Gastrocnemius medialis (tissue), 4 donors: ENCODE measurements around the gene IL1B. TPM values are rescaled to one million over a fixed set of nuclear protein-coding genes. Genes with fewer than 3 reads are reported as not detected.
"Not testable (repeated sequence)": the region's sequence is repeated elsewhere in the genome, so short reads cannot be mapped to it uniquely, and the experiment has no call there.

ENCODE experiments used
- ATAC-seq, 2 donors: fragments of 150-250 bp; one replicate each; pipeline ENCODE4 v1.9.1; 2016
- DNase-seq, 2 donors: peaks; one replicate each; pipeline ENCODE4 v3.0.0-alpha.2; 2019
- H3K27ac ChIP-seq, 4 donors: fragments of 200-600 bp; sonication (generic); 1 replicate in 1 of 4; 2 replicates in 3 of 4; pipeline ENCODE4 v1.5.1; 2016 to 2018; ENCODE audit warnings: mild to moderate bottlenecking in 2 of 4, moderate library complexity in 1 of 4
- H3K27me3 ChIP-seq, 3 donors: fragments of 200-600 bp; sonication (generic) in 2 of 3; 1 replicate in 1 of 3; 2 replicates in 2 of 3; pipeline versions ENCODE4 v1.5.1 to v1.6.0; 2016 to 2019; ENCODE audit warnings: mild to moderate bottlenecking in 1 of 3, moderate library complexity in 1 of 3
- H3K36me3 ChIP-seq, 2 donors: fragments of 200-600 bp; sonication (generic) in 1 of 2; one replicate each; pipeline ENCODE4 v1.5.1; 2017 to 2018
- H3K4me1 ChIP-seq, 2 donors: fragments of 200-600 bp; sonication (generic) in 1 of 2; one replicate each; pipeline ENCODE4 v1.5.1; 2016 to 2017; ENCODE audit warnings: mild to moderate bottlenecking in 2 of 2
- H3K4me3 ChIP-seq, 4 donors: fragments of 200-600 bp; sonication (generic) in 3 of 4; 1 replicate in 1 of 4; 2 replicates in 3 of 4; pipeline ENCODE4 v1.5.1; 2016 to 2019; ENCODE audit warnings: mild to moderate bottlenecking in 2 of 4
- H3K9me3 ChIP-seq, 3 donors: fragments of 200-600 bp; sonication (generic) in 2 of 3; 1 replicate in 1 of 3; 2 replicates in 2 of 3; pipeline ENCODE4 v1.5.1; 2016 to 2019
- CTCF ChIP-seq, 5 experiments: fragments of 450-650 bp in 3 of 5; fragments of 200-600 bp in 2 of 5; sonication (generic) in 2 of 5; IDR thresholded peaks in 4 of 5; conservative IDR thresholded peaks in 1 of 5; 1 replicate in 4 of 5; 2 replicates in 1 of 5; pipeline ENCODE4 v1.5.1; 2016 to 2019; ENCODE audit warnings: antibody characterized with exemption in 5 of 5, mild to moderate bottlenecking in 3 of 5, moderate library complexity in 3 of 5
- POLR2A ChIP-seq, 2 donors: fragments of 450-650 bp; IDR thresholded peaks; one replicate each; pipeline ENCODE4 v1.6.1; 2017; ENCODE audit warnings: antibody characterized with exemption in 2 of 2, mild to moderate bottlenecking in 2 of 2, moderate library complexity in 2 of 2
- in situ Hi-C, 4 donors: fragments of 200-750 bp; cut with MboI; loops; one replicate each; pipeline versions ENCODE4 v1.15.0 to v1.8.0; 2017; ENCODE audit warnings: low sequenced_read_pairs in 4 of 4
- intact Hi-C: fragments of 100-400 bp; cut with DNase I; formaldehyde crosslinking; loops from one replicate; pipeline ENCODE4 v1.15.1; 2023; ENCODE audit warnings: low total_unique reads
- total RNA-seq, 4 donors: library from RNA; depleted of rRNA; stranded (reverse); fragments of >200 nt; gene quantifications; one replicate each; pipeline versions ENCODE4 v1.1.0 to v1.2.3, GENCODE V29; 2016

The IL1B gene
- total RNA-seq, 4 donors from 2014 or later, result not detected

GRCh38 chr2:112833976-112834375 is 2.6 kb downstream of the IL1B start:
- H3K4me3 ChIP-seq, result no peak overlapping the region

DNA sequence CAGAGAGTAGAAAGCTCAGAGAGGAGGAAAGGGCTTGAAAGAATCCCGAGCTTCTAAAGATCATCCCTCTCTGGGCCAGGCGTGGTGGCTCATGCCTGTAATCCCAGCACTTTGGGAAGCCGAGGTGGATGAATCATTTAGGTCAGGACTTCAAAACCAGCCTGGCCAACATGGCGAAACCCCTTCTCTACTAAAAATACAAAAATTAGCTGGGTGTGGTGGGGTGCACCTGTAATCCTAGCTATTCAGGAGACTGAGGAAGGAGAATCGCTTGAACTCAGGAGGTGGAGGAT is 3.0 kb downstream of the IL1B start:
- DNase-seq, H3K9me3 ChIP-seq, H3K4me3 ChIP-seq, in situ Hi-C loops, H3K36me3 ChIP-seq, intact Hi-C loops, H3K27me3 ChIP-seq, H3K4me1 ChIP-seq, H3K27ac ChIP-seq, ATAC-seq: not testable (repeated sequence)

More at GRCh38 chr2:112833976-112834375, 2.6 kb downstream of the IL1B start:
- intact Hi-C loops (no loop called here), in situ Hi-C loops (no loop called here)
- Histone ChIP-seq H3K4me1 (peaks cover 0 to 3% of the 10 kb centered on the region in 2 donors), H3K27me3 (peaks cover 0 to 2% (median 0%) of the 10 kb centered on the region in 3 donors), H3K27ac (no peak overlapping the region), H3K9me3 (no peaks in the 10 kb centered on the region), H3K36me3 (no peaks in the 10 kb centered on the region)
- DNase-seq (no peak), ATAC-seq (no peak)
- TF ChIP-seq POLR2A (IDR thresholded peaks at IDR 0.05), result no peak
- no peak for TF ChIP-seq CTCF (IDR thresholded peaks at IDR 0.05 in 4 of 5, conservative IDR thresholded peaks at IDR 0.05 in 1 of 5)

DNA sequence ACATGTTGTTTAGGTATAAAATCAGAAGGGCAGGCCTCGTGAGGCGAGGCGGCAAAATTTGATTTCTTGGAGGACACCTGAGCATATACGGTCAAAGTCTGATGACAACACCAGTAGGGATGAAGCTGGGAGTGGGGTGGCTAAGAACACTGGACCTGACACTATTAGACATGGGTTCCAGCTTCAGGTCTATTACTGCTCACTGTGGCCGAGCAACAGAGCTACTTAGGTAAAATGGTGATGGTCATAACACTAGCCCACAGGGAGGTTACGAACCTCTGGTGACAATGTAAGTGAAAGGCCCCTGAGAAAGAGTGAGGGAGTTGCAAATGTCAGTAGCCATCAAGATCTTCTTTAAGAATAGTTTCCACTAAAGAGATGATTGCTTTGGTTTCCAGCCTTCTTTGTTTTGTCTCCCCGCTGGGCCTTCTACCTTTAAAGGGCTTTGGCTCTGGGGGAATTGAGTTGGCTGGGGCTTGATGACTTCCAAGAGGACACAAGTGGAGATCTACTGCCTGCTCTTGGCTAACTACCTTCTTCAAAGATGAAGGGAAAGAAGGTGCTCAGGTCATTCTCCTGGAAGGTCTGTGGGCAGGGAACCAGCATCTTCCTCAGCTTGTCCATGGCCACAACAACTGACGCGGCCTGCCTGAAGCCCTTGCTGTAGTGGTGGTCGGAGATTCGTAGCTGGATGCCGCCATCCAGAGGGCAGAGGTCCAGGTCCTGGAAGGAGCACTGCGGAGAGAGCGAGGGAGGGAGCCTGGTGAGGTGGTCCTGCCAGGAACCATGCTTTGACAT is 3.5 kb downstream of the IL1B start:
- intact Hi-C loops, result no loop called here
- Histone ChIP-seq H3K4me1 (peaks cover 0 to 3% of the 10 kb centered on the region in 2 donors), H3K36me3 (no peaks in the 10 kb centered on the region), H3K27ac (no peak overlapping the region), H3K4me3 (no peak overlapping the region), H3K27me3 (no peaks in the 10 kb centered on the region), H3K9me3 (no peaks in the 10 kb centered on the region)
- TF ChIP-seq POLR2A (IDR thresholded peaks at IDR 0.05), result no peak
- TF ChIP-seq CTCF (IDR thresholded peaks at IDR 0.05 in 4 of 5, conservative IDR thresholded peaks at IDR 0.05 in 1 of 5), result no peak
- in situ Hi-C loops, result no loop called here
- DNase-seq (no peak), ATAC-seq (no peak)

DNA sequence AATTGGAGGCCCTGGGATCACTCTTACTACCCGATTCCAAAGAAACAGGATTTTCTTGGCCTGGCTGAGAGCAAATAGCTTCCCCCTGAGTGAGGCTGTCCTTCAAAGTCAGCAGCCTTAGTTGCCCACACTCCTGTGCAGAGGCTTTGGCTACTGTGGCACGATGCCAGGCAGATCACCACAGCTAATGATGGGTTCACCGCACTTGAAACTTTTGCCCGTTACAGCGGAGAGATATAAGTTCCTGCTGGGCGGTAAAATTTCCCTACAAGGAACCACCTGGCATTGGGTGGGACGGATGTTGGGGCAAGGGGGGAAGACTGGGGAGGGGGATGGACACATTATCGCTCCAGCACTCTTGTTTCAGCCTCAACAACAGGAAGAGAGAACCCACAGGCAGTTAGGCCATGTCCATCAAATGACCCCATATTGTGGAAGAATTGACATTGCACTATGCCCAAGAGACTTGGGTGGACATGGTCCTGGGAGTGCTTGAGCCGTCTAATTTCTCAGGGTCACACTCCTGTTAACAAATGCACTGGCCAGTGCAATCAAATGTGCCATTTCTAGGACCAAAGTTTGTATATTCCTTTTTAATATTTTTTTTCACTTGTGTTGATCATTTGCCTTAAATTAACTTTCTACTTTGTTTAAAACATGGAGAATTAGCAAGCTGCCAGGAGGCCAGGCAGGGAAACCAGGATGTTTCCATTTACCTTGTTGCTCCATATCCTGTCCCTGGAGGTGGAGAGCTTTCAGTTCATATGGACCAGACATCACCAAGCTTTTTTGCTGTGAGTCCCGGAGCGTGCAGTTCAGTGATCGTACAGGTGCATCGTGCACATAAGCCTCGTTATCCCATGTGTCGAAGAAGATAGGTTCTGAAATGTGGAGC is 4.4 kb downstream of the IL1B start:
- Histone ChIP-seq H3K4me3 (no peak overlapping the region), H3K9me3 (no peaks in the 10 kb centered on the region), H3K27me3 (no peaks in the 10 kb centered on the region), H3K4me1 (peaks cover 0 to 3% of the 10 kb centered on the region in 2 donors), H3K36me3 (no peaks in the 10 kb centered on the region), H3K27ac (no peak overlapping the region)
- in situ Hi-C loops, result no loop called here
- DNase-seq (no peak), ATAC-seq (no peak)
- intact Hi-C loops, result no loop called here
- TF ChIP-seq POLR2A (IDR thresholded peaks at IDR 0.05) (no peak), CTCF (IDR thresholded peaks at IDR 0.05 in 4 of 5, conservative IDR thresholded peaks at IDR 0.05 in 1 of 5) (no peak)

- Histone ChIP-seq H3K27ac (no peak overlapping the region), H3K36me3 (no peaks in the 10 kb centered on the region), H3K4me1 (no peaks in the 10 kb centered on the region), H3K9me3 (no peaks in the 10 kb centered on the region), H3K27me3 (no peaks in the 10 kb centered on the region), H3K4me3 (no peak overlapping the region)
- in situ Hi-C loops, result no loop called here
- ATAC-seq, result no peak
- TF ChIP-seq POLR2A (IDR thresholded peaks at IDR 0.05) (no peak), CTCF (IDR thresholded peaks at IDR 0.05 in 4 of 5, conservative IDR thresholded peaks at IDR 0.05 in 1 of 5) (no peak)
- intact Hi-C loops, result no loop called here
- no peak for DNase-seq
These were observed 5.1 kb downstream of the IL1B start for GRCh38 chr2:112831513-112831845.
